AML-193 (cell line): ENCODE data around the gene PI4K2B.
"Not testable (repeated sequence)": the region's sequence is repeated elsewhere in the genome, so short reads cannot be mapped to it uniquely, and the experiment has no call there.

Experiments used
- DNase-seq, 2 experiments: peaks; one replicate each; lab custom pipeline; 2025; lab: John Stamatoyannopoulos, UW

The PI4K2B gene

GRCh38 chr4:25306518-25307057 is 72.8 kb downstream of the PI4K2B start:
- DNase-seq: no peak

GRCh38 chr4:25307596-25307995 is 73.8 kb downstream of the PI4K2B start:
- no peak for DNase-seq

DNA sequence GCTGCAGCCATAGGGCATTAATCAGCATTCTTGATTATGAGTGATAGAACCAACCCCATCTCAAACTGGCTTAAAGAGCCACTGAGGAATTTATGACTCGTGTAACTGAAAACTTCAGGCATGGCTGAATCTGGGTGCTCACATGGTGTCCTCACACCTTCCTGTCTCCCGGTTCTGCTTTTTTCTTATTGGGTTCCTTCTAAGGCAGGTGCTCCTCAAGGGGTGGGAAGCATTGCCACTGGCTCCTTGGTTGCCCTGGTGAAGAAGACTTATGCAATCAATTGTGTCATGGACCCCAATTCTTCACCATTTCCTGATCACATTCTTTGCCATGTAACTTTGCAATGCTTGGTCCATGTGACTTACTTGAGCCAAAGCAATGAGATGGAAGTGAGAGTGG is 74.5 kb downstream of the PI4K2B start:
- DNase-seq: peak in 1 of 2 experiments; percentile 7

- DNase-seq: no peak
These were observed 74.9 kb downstream of the PI4K2B start for GRCh38 chr4:25308761-25309160.

- DNase-seq: peak; percentile 8 to 33
These were observed 76.4 kb downstream of the PI4K2B start for GRCh38 chr4:25310066-25310802.

- no peak for DNase-seq
These were observed 77.0 kb downstream of the PI4K2B start for GRCh38 chr4:25310803-25311166.

- DNase-seq: peak; percentile 72 to 82
These were observed 78.8 kb downstream of the PI4K2B start, which contains the start of gene ZCCHC4 for GRCh38 chr4:25312496-25313200. ZCCHC4 (plus strand) TSS chr4:25312774; CDS start chr4:25312810, 36 bp downstream.

DNA sequence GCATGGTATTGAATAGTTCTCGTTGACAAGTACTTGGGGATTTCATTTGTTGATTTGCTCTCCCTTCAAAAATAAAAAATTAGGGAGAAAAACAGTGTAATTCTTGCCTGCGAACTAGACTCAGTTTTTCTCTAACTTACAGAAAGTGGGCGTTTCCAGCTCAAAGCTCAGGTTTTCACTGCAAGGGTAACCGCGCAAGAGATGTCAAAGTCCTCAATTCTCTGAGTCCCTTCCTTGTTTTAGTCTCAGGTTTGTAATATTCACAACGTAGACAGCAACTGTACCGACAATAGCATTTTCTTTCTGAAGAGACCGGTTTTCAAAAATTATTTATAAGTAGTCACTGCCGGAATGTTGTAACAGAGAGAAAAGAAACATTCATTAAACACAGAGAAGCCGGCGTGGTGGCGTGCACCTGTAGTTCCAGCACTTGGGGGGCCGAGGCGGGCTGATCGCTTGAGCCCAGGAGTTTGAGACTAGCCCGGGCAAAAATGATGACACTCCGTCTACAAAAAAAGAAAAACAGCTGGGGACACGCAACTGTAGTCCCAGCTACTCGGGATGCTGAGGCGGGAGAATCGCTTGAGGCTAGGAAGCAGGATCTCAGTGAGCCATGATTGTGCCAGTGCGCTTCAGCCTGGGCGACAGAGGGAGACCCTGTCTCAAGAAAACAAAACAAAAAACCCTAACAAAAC is 79.5 kb downstream of the PI4K2B start:
- DNase-seq: no peak

DNA sequence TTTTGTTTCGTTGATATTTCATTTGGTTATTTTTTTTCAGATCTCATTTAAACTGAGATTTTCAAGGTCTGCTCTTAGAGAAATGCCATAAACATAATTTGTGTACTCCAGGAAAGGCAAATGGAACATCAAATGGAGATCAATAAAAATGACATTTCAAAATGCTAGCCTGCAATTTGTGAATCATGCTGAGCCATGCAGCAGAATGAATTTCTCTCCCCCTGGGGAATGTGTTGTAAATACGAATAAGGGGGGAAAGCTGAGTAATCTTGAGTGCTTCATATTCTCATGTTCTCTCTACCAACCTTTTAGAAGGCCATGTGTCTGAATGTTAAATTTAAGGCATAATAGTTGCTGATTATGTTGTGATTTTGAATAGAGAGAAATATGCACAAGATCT is 86.5 kb downstream of the PI4K2B start:
- DNase-seq: no peak

DNA sequence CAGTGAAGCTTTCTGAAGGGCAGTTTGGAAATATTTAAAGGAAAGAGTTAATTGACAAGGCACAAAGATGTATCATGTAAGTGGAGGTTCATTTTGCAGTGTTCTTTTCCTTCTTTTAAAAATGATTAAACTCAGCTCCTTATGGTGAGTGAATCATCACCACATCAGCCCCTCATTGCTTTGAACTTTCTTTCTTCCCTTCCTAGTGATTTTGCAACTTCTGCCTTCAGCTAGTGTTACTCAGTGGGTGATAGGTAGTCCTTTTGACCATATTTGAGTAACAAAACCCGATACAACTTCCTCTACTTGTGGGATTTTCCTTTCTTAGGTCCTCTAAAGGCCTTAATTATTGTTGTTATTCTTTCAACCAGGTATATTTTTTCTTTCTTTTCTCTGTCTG is 86.9 kb downstream of the PI4K2B start:
- peak; percentile 84 to 92 for DNase-seq

DNA sequence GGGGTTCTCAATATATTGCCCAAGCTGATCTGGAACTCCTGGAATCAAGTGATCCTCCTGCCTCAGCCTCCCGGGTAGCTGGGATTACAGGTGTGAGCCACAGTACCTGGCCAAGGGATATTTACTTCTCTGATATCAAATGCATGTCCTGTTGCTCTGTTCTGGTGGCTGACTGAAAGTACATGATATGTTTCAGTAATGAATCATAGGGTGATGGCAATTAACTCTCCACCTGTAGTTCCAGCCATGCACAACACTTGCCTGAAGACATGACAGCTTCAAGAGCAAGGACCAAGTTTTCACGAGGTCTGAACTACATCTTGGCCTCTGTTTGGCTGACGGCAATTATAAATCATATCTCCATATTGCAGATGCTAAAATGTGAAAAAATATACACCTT is 87.9 kb downstream of the PI4K2B start:
- DNase-seq: no peak

GRCh38 chr4:25328463-25328862 is 94.6 kb downstream of the PI4K2B start:
- not testable (repeated sequence) for DNase-seq
